ENCODE results near the gene SMIM38. TPM values are rescaled to one million over a fixed set of nuclear protein-coding genes. Genes with fewer than 3 reads are reported as not detected.

Gene SMIM38
- total and polyA plus RNA-seq, 9 of the 15 experiments (the other 6 are each of a cell fraction or from before 2014, with no cell fraction given): 0.07 to 1.2 (median 0.21) TPM; not detected in 2

DNA sequence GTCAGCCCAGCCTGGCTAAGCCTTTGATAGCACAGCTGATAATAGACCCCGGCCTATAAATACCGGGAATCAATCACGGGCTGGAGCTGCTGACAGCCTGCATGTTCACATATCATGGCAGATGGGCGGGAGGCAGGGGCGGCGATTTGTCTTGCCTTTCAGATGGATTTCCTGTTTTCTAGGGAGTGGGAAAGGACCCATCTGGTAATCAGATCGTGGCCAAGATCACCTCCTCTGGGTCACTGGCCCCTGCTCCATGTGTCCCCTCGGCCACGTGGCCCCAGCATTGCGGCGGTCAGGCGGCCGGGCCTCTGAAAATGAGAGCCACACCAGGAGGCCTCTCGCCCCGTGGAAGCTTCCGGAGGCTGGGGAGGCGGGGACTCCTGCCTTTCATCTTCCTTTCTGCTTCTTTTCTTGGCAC lies 36.6 kb downstream of the SMIM38 start (continued):
- TF ChIP-seq MGA (IDR thresholded peaks at IDR 0.05) (peak; percentile 71), MEIS2 (IDR thresholded peaks at IDR 0.05; ENCODE audit: partially characterized antibody) (peak; percentile 36), PBX2 (CRISPR knock-in tag; IDR thresholded peaks at IDR 0.05; ENCODE audit: low read depth) (no peak), PBX2 (tag; conservative IDR thresholded peaks at IDR 0.05; ENCODE audit: low read depth) (peak; percentile 57), L3MBTL2 (IDR thresholded peaks at IDR 0.05) (peak; percentile 83), ZNF584 (CRISPR knock-in tag; IDR thresholded peaks at IDR 0.05; ENCODE audit: low read depth) (0 out of 2 replicates have a peak, but pooled peaks have one; percentile 21), NR2C2 (CRISPR knock-in tag; IDR thresholded peaks at IDR 0.05) (no peak), NR2C2 (tag; IDR thresholded peaks at IDR 0.05) (peak; percentile 40; the same call in 1 of the 2 replicates), GABPA (tag; conservative IDR thresholded peaks at IDR 0.05; ENCODE audit: low read depth) (peak; percentile 57), MXI1 (IDR thresholded peaks at IDR 0.05; ENCODE audit: low read depth, low read length) (no peak), SMARCA4 (IDR thresholded peaks at IDR 0.05) (no peak), RCOR1 (IDR thresholded peaks at IDR 0.05; ENCODE audit: borderline replicate concordance in 1 of 2, low read depth in 2 of 2, low read length in 2 of 2) (0 out of 4 replicates have a peak, but pooled peaks of 1 of the 2 experiments have one; percentile 6), NFATC3 (IDR thresholded peaks at IDR 0.05) (no peak)
- TF ChIP-seq, protein P1, sequence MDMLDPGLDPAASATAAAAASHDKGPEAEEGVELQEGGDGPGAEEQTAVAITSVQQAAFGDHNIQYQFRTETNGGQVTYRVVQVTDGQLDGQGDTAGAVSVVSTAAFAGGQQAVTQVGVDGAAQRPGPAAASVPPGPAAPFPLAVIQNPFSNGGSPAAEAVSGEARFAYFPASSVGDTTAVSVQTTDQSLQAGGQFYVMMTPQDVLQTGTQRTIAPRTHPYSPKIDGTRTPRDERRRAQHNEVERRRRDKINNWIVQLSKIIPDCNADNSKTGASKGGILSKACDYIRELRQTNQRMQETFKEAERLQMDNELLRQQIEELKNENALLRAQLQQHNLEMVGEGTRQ (CRISPR knock-in tag; IDR thresholded peaks at IDR 0.05): peak; percentile 41
